ENCODE measurements around the gene RELT.

- TF ChIP-seq CTCF (IDR thresholded peaks at IDR 0.05; ENCODE audit: insufficient read depth, low read depth, low read length), result peak; percentile 18
- TF ChIP-seq EZH2 (IDR thresholded peaks at IDR 0.05; ENCODE audit: insufficient read depth, low read length), result no peak
These were observed 26.6 kb downstream of the RELT start for GRCh38 chr11:73402834-73403185.

Measured in astrocyte (in vitro differentiated cells and primary cell).